Measurements from ENCODE around the gene KIF26A. TPM values are rescaled to one million over a fixed set of nuclear protein-coding genes. Genes with fewer than 3 reads are reported as not detected.

KIF26A gene
- total RNA-seq, 1 donor from 2014 or later = 5.9 TPM

DNA sequence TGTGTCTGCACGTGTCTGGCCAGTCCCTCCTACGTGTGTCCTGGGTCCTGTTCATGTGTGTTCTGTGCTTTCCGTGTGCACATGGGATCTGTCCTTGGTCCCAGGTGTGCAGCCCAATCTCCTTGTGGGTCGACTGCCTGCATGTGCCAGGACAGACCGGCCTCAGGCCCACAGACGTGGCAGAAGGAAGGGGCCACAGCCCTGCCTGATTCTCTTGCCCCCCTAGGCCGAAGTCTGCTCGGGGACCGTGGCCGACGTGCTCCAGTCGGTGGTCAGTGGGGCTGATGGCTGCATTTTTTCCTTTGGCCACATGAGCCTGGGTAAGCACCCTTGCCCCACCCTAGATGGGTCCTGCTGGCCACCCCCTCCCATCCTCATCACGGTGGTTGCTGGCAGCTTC lies 34.0 kb downstream of the KIF26A start:
- Mint-ChIP-seq H3K27me3 (ENCODE audit: unreplicated experiment) (no peaks in the 10 kb centered on the region), H3K4me1 (ENCODE audit: low read depth, unreplicated experiment) (peaks cover 5% of the 10 kb centered on the region), H3K27ac (ENCODE audit: unreplicated experiment) (no peak overlapping the region), H3K4me3 (ENCODE audit: unreplicated experiment) (no peak overlapping the region), H3K36me3 (ENCODE audit: unreplicated experiment) (no peaks in the 10 kb centered on the region), H3K9me3 (ENCODE audit: unreplicated experiment) (peaks cover 2% of the 10 kb centered on the region)
- TF ChIP-seq CTCF (IDR thresholded peaks at IDR 0.05; ENCODE audit: partially characterized antibody, unreplicated experiment) = no peak
- no peak for DNase-seq

DNA sequence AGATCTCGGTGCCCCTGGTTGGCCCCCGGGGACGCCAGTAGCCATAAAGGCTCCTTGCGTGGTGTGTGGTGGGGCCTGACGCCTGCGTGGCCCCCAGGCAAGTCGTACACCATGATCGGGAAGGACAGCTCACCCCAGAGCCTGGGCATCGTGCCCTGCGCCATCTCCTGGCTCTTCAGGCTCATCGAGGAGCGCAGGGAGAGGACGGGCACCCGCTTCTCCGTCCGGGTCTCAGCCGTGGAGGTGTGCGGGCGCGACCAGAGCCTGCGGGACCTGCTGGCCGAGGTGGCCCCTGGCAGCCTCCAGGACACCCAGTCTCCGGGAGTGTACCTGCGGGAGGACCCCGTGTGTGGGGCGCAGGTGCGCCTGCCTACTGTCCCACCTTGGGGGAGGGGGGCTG lies 34.5 kb downstream of the KIF26A start:
- no peak for DNase-seq
- H3K27ac Mint-ChIP-seq (ENCODE audit: unreplicated experiment) = no peak overlapping the region
- peaks cover 2% of the 10 kb centered on the region for H3K9me3 Mint-ChIP-seq (ENCODE audit: unreplicated experiment)
- peaks cover 5% of the 10 kb centered on the region for H3K4me1 Mint-ChIP-seq (ENCODE audit: low read depth, unreplicated experiment)
- no peaks in the 10 kb centered on the region for H3K36me3 Mint-ChIP-seq (ENCODE audit: unreplicated experiment)
- no peak for TF ChIP-seq CTCF (IDR thresholded peaks at IDR 0.05; ENCODE audit: partially characterized antibody, unreplicated experiment)
- H3K27me3 Mint-ChIP-seq (ENCODE audit: unreplicated experiment) = no peaks in the 10 kb centered on the region
- H3K4me3 Mint-ChIP-seq (ENCODE audit: unreplicated experiment) = no peak overlapping the region

GRCh38 chr14:104174051-104174450 lies 35.7 kb downstream of the KIF26A start:
- TF ChIP-seq CTCF (IDR thresholded peaks at IDR 0.05; ENCODE audit: partially characterized antibody, unreplicated experiment) = no peak
- peaks cover 5% of the 10 kb centered on the region for H3K4me1 Mint-ChIP-seq (ENCODE audit: low read depth, unreplicated experiment)
- DNase-seq = no peak
- H3K27ac Mint-ChIP-seq (ENCODE audit: unreplicated experiment) = no peak overlapping the region
- H3K4me3 Mint-ChIP-seq (ENCODE audit: unreplicated experiment) = no peak overlapping the region
- H3K9me3 Mint-ChIP-seq (ENCODE audit: unreplicated experiment) = peaks cover 2% of the 10 kb centered on the region
- H3K27me3 Mint-ChIP-seq (ENCODE audit: unreplicated experiment) = no peaks in the 10 kb centered on the region
- H3K36me3 Mint-ChIP-seq (ENCODE audit: unreplicated experiment) = no peaks in the 10 kb centered on the region

- H3K9me3 Mint-ChIP-seq (ENCODE audit: unreplicated experiment) = peaks cover 3% of the 10 kb centered on the region
- no peaks in the 10 kb centered on the region for H3K36me3 Mint-ChIP-seq (ENCODE audit: unreplicated experiment)
- no peak overlapping the region for H3K4me3 Mint-ChIP-seq (ENCODE audit: unreplicated experiment)
- no peak for DNase-seq
- H3K27ac Mint-ChIP-seq (ENCODE audit: unreplicated experiment) = no peak overlapping the region
- H3K27me3 Mint-ChIP-seq (ENCODE audit: unreplicated experiment) = no peaks in the 10 kb centered on the region
- peaks cover 3% of the 10 kb centered on the region for H3K4me1 Mint-ChIP-seq (ENCODE audit: low read depth, unreplicated experiment)
- no peak for TF ChIP-seq CTCF (IDR thresholded peaks at IDR 0.05; ENCODE audit: partially characterized antibody, unreplicated experiment)
Measured at GRCh38 chr14:104175041-104175440, 36.7 kb downstream of the KIF26A start.

DNA sequence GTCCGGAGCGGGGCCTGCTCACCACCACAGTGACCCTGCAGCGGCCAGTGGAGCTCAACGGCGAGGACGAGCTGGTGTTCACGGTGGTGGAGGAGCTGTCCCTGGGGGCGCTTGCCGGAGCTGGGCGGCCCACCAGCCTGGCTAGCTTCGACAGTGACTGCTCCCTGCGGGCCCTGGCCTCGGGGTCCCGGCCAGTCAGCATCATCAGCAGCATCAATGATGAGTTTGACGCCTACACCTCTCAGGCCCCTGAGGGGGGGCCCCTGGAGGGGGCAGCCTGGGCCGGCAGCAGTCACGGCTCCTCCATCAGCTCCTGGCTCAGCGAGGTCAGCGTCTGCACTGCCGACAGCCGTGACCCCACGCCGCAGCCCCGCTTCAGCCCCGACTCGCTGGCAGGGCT lies 37.4 kb downstream of the KIF26A start:
- Mint-ChIP-seq H3K36me3 (ENCODE audit: unreplicated experiment) (no peaks in the 10 kb centered on the region), H3K9me3 (ENCODE audit: unreplicated experiment) (peaks cover 6% of the 10 kb centered on the region), H3K4me1 (ENCODE audit: low read depth, unreplicated experiment) (no peaks in the 10 kb centered on the region), H3K27me3 (ENCODE audit: unreplicated experiment) (no peaks in the 10 kb centered on the region), H3K27ac (ENCODE audit: unreplicated experiment) (no peak overlapping the region), H3K4me3 (ENCODE audit: unreplicated experiment) (no peak overlapping the region)
- no peak for DNase-seq
- TF ChIP-seq CTCF (IDR thresholded peaks at IDR 0.05; ENCODE audit: partially characterized antibody, unreplicated experiment) = no peak

Measured in glutamatergic neuron (in vitro differentiated cells).